GM23248 (cell line): ENCODE data around the gene TAF11L4.

Source experiments
- EZH2 ChIP-seq: fragments of 200-600 bp; sonication (generic); IDR thresholded peaks from 2 replicates; pipeline ENCODE4 v1.6.1; 2018; ENCODE audit warnings: antibody characterized with exemption, mild to moderate bottlenecking; ENCODE audit not compliant: insufficient read depth, poor library complexity, severe bottlenecking
- EZH2phosphoT487 ChIP-seq: fragments of 200-600 bp; sonication (generic); IDR thresholded peaks from 2 replicates; pipeline ENCODE4 v1.6.1; 2018; ENCODE audit warnings: antibody characterized with exemption, moderate library complexity, mild to moderate bottlenecking, low read depth; ENCODE audit not compliant: insufficient read depth

GRCh38 chr5:17487174-17487512 lies 34.5 kb upstream of the TAF11L4 start:
- TF ChIP-seq EZH2 = no peak
- no peak for TF ChIP-seq EZH2phosphoT487
